Ovary (tissue), 3 donors: ENCODE data around the gene SUGCT.

ENCODE experiments used
- CTCF ChIP-seq, 3 donors: fragments of 450-650 bp in 2 of 3; fragments of 200-600 bp in 1 of 3; IDR thresholded peaks; one replicate each; pipeline versions ENCODE4 v1.5.1 to v1.8.0; 2016 to 2022; ENCODE audit warnings: antibody characterized with exemption in 3 of 3, mild to moderate bottlenecking in 1 of 3
- POLR2A ChIP-seq: fragments of 450-650 bp; IDR thresholded peaks from one replicate; pipeline ENCODE4 v1.6.1; 2017; ENCODE audit warnings: antibody characterized with exemption, mild to moderate bottlenecking, moderate library complexity
- donor health status: DM: no; HTN: no; CAD: no.

- TF ChIP-seq POLR2A (no peak), CTCF (IDR thresholded peaks at IDR 0.05) (no peak)
Measured at GRCh38 chr7:40197527-40197926, 62.7 kb downstream of the SUGCT start.
